HG03571 (cell line): Measurements from ENCODE around the gene VGLL4.

Source experiments
- ATAC-seq: cut with Tn5 transposase; IDR thresholded peaks from one replicate; pipeline ENCODE4 v1.9.1; 2021; ENCODE audit not compliant: unreplicated experiment

VGLL4 gene

GRCh38 chr3:11629716-11630115 lies 14.0 kb downstream of the VGLL4 start:
- no peak for ATAC-seq

GRCh38 chr3:11627612-11628011 lies 16.1 kb downstream of the VGLL4 start:
- ATAC-seq = no peak

GRCh38 chr3:11626084-11626463 lies 17.6 kb downstream of the VGLL4 start:
- no peak for ATAC-seq

GRCh38 chr3:11625376-11626083 lies 18.2 kb downstream of the VGLL4 start:
- no peak for ATAC-seq

GRCh38 chr3:11624704-11625375 lies 18.9 kb downstream of the VGLL4 start:
- ATAC-seq = no peak

GRCh38 chr3:11624161-11624560 lies 19.6 kb downstream of the VGLL4 start:
- ATAC-seq = no peak

- no peak for ATAC-seq
These were observed 20.8 kb downstream of the VGLL4 start for GRCh38 chr3:11622586-11623550.

GRCh38 chr3:11621077-11621476 lies 22.6 kb downstream of the VGLL4 start:
- no peak for ATAC-seq

GRCh38 chr3:11619946-11620652 lies 23.6 kb downstream of the VGLL4 start:
- ATAC-seq = no peak

- ATAC-seq = no peak
These were observed 24.3 kb downstream of the VGLL4 start for GRCh38 chr3:11619461-11619860.

- no peak for ATAC-seq
These were observed 24.8 kb downstream of the VGLL4 start for GRCh38 chr3:11618904-11619303.

GRCh38 chr3:11616551-11616950 lies 27.2 kb downstream of the VGLL4 start:
- ATAC-seq = no peak

GRCh38 chr3:11613851-11614487 lies 29.7 kb downstream of the VGLL4 start:
- no peak for ATAC-seq

- no peak for ATAC-seq
These were observed 30.4 kb downstream of the VGLL4 start for GRCh38 chr3:11613319-11613718.

GRCh38 chr3:11612515-11613188 lies 31.1 kb downstream of the VGLL4 start:
- ATAC-seq = no peak

- ATAC-seq = no peak
These were observed 32.3 kb downstream of the VGLL4 start for GRCh38 chr3:11611341-11611799.

- no peak for ATAC-seq
These were observed 32.9 kb downstream of the VGLL4 start for GRCh38 chr3:11610700-11611275.

GRCh38 chr3:11610044-11610671 lies 33.6 kb downstream of the VGLL4 start:
- no peak for ATAC-seq

- no peak for ATAC-seq
These were observed 34.2 kb downstream of the VGLL4 start for GRCh38 chr3:11609481-11609880.
